Thyroid gland (tissue), 4 donors: ENCODE data around the gene MAF. TPM values are rescaled to one million over a fixed set of nuclear protein-coding genes. Genes with fewer than 3 reads are reported as not detected.

Experiments
- DNase-seq, 2 donors: peaks; one replicate each; pipeline ENCODE4 v3.0.0-alpha.2; 2019
- H3K27ac ChIP-seq, 3 donors: fragments of 200-600 bp; sonication (generic); 1 replicate in 2 of 3; 2 replicates in 1 of 3; pipeline ENCODE4 v1.5.1; 2016 to 2019; ENCODE audit warnings: mild to moderate bottlenecking in 1 of 3, moderate library complexity in 1 of 3
- H3K27me3 ChIP-seq: fragments of 200-600 bp; sonication (generic); one replicate; pipeline ENCODE4 v1.5.1; 2019
- H3K36me3 ChIP-seq, 2 donors: fragments of 200-600 bp; sonication (generic); one replicate each; pipeline ENCODE4 v1.5.1; 2016 to 2019
- H3K4me1 ChIP-seq, 2 donors: fragments of 200-600 bp; sonication (generic); one replicate each; pipeline ENCODE4 v1.5.1; 2017 to 2019
- H3K4me3 ChIP-seq, 3 donors: fragments of 200-600 bp; sonication (generic); replicated peaks in 1 of 3; 1 replicate in 2 of 3; 2 replicates in 1 of 3; pipeline ENCODE4 v1.5.1; 2016; ENCODE audit warnings: mild to moderate bottlenecking in 1 of 3
- H3K9me3 ChIP-seq: fragments of 200-600 bp; sonication (generic); one replicate; pipeline ENCODE4 v1.5.1; 2017
- POLR2A ChIP-seq, 2 donors: fragments of 450-650 bp; IDR thresholded peaks; one replicate each; pipeline ENCODE4 v1.6.1; 2017; ENCODE audit warnings: antibody characterized with exemption in 2 of 2, mild to moderate bottlenecking in 2 of 2, moderate library complexity in 1 of 2
- WGBS, 2 donors: methylation state at CpG; one replicate each; pipeline ENCODE4 v1.1.5; 2017; 5-methylcytosine and 5-hydroxymethylcytosine counted together
- intact Hi-C: fragments of 100-400 bp; cut with DNase I; formaldehyde crosslinking; loops from one replicate; pipeline ENCODE4 v1.15.1; 2023
- total RNA-seq, 4 donors: library from RNA; depleted of rRNA; stranded (reverse); fragments of >200 nt; gene quantifications; one replicate each; pipeline ENCODE4 v1.2.3, GENCODE V29; 2016
- TF ChIP-seq, protein P1 (sequence below), 6 experiments: fragments of 200-600 bp in 3 of 6; fragments of 450-650 bp in 3 of 6; sonication (generic) in 3 of 6; IDR thresholded peaks; one replicate each; pipeline ENCODE4 v1.5.1; 2016 to 2019; ENCODE audit warnings: antibody characterized with exemption in 6 of 6, mild to moderate bottlenecking in 2 of 6, inconsistent platforms in 1 of 6, moderate library complexity in 1 of 6

The MAF gene
- total RNA-seq, result 100 to 1,000 TPM in 1 of 4 donors, 10 to 100 TPM in 3; 59.7 to 158 (median 67.1) TPM

- peak; percentile 25 to 90 for TF ChIP-seq POLR2A (IDR thresholded peaks at IDR 0.05)
- TF ChIP-seq, protein P1, sequence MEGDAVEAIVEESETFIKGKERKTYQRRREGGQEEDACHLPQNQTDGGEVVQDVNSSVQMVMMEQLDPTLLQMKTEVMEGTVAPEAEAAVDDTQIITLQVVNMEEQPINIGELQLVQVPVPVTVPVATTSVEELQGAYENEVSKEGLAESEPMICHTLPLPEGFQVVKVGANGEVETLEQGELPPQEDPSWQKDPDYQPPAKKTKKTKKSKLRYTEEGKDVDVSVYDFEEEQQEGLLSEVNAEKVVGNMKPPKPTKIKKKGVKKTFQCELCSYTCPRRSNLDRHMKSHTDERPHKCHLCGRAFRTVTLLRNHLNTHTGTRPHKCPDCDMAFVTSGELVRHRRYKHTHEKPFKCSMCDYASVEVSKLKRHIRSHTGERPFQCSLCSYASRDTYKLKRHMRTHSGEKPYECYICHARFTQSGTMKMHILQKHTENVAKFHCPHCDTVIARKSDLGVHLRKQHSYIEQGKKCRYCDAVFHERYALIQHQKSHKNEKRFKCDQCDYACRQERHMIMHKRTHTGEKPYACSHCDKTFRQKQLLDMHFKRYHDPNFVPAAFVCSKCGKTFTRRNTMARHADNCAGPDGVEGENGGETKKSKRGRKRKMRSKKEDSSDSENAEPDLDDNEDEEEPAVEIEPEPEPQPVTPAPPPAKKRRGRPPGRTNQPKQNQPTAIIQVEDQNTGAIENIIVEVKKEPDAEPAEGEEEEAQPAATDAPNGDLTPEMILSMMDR (IDR thresholded peaks at IDR 0.05), result peak in 1 of 6 experiments; percentile 6
- H3K27me3 ChIP-seq, result no peaks in the 10 kb centered on the region
- H3K4me3 ChIP-seq, result peak within 1 kb of the TSS; percentile 61 to 93 (median 71)
- peaks cover 0 to 13% of the 10 kb centered on the region in 2 donors for H3K4me1 ChIP-seq
- no peaks in the 10 kb centered on the region for H3K9me3 ChIP-seq
- DNase-seq, result peak; percentile 97
- intact Hi-C loops, result loop anchor here (10.0 kb wide), 1 partner anchor 1096 kb away; no protein-coding TSS in a partner anchor
- 0% methylated on average over 22 to 25 of the region's 25 CpGs for WGBS, 2 donors
- H3K36me3 ChIP-seq, result peaks cover 0 to 3% of the 10 kb centered on the region in 2 donors
- H3K27ac ChIP-seq, result peak within 1 kb of the TSS; percentile 89 to 99 (median 99)
These were observed at the start of gene MAF for GRCh38 chr16:79600638-79601091. MAF (minus strand) TSS chr16:79600737; CDS start chr16:79599902, 835 bp downstream.

DNA sequence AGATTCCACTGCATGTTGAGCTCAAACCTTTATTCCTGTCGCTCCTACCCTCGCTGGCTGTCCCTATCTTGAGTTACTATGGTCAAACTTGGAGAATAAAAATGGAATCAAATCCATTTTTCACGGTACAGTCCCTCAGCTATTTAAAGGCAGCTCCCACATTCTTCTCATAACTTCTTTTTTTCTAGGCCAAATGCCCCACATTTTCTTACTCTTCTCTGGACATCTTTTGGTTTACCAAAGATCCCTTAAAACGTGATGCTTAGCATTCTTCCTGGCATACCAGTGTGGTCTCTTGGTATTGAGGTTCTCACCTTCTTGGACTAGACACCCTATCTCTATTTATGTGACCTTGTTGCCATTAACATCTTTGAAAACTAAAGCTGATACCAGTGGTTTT, 48.3 kb upstream of the MAF start:
- WGBS, 2 donors, result 66 to 70% methylated on average over 4 of the region's 4 CpGs
- no peaks in the 10 kb centered on the region for H3K27me3 ChIP-seq
- no peak for TF ChIP-seq POLR2A (IDR thresholded peaks at IDR 0.05)
- TF ChIP-seq, protein P1 (IDR thresholded peaks at IDR 0.05), result no peak
- intact Hi-C loops, result no loop called here
- H3K4me3 ChIP-seq, result no peak overlapping the region
- H3K9me3 ChIP-seq, result no peaks in the 10 kb centered on the region
- H3K4me1 ChIP-seq, result peaks cover 36 to 40% of the 10 kb centered on the region in 2 donors
- H3K27ac ChIP-seq, result peak overlapping the region in 1 of 3 donors; percentile 21
- DNase-seq, result no peak
- H3K36me3 ChIP-seq, result no peaks in the 10 kb centered on the region

DNA sequence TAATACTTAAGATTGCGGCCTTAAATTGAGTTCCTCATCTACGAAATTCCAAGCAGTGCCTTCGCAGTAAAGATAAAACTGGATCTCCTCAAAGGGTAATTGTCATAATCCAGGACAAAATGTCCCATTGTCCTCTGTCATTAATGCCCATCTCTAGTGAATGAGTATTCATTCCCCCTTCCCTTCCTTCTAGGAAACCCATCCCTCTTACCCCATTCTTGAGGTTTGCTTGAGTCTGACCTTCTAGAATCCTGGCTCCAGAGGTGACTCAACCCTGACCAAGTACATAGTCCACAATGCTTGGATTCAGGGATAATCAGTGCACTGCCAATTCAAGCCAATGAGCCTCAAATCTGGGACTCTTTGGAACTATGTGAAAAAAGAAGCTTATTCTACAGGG, 47.0 kb upstream of the MAF start:
- Histone ChIP-seq H3K9me3 (no peaks in the 10 kb centered on the region), H3K36me3 (no peaks in the 10 kb centered on the region), H3K4me1 (peaks cover 28 to 29% of the 10 kb centered on the region in 2 donors), H3K27ac (no peak overlapping the region), H3K4me3 (no peak overlapping the region), H3K27me3 (no peaks in the 10 kb centered on the region)
- intact Hi-C loops, result no loop called here
- whole genome bisulfite sequencing, 2 donors, result 97% methylated on average over 3 of the region's 3 CpGs
- no peak for DNase-seq
- no peak for TF ChIP-seq POLR2A (IDR thresholded peaks at IDR 0.05)
- TF ChIP-seq, protein P1 (IDR thresholded peaks at IDR 0.05), result no peak

DNA sequence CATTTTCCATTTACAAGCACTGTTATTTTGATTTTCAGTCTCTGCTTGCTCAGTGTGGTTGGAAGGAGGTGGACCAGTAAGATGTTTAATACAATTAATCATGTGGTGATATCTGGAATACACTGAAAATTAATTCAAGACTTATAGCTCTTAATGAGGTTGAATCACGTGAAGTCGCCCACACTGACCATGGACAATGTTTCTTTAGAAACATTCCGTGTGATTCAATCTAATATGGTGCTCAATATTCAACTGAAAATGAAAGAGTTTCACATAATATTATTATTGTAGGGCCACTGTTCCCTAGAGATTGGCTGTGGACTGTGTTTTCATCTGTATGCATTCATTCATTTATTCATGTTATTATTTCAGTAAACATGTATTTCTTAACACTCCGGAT, 45.2 kb upstream of the MAF start:
- no peak overlapping the region for H3K27ac ChIP-seq
- no peaks in the 10 kb centered on the region for H3K9me3 ChIP-seq
- no peak overlapping the region for H3K4me3 ChIP-seq
- TF ChIP-seq, protein P1 (IDR thresholded peaks at IDR 0.05), result no peak
- no peak for TF ChIP-seq POLR2A (IDR thresholded peaks at IDR 0.05)
- no peaks in the 10 kb centered on the region for H3K36me3 ChIP-seq
- DNase-seq, result no peak
- WGBS, 2 donors, result 92 to 94% methylated on average over 4 of the region's 4 CpGs
- peaks cover 24 to 33% of the 10 kb centered on the region in 2 donors for H3K4me1 ChIP-seq
- intact Hi-C loops, result no loop called here
- H3K27me3 ChIP-seq, result no peaks in the 10 kb centered on the region

- no peak overlapping the region for H3K4me3 ChIP-seq
- H3K27ac ChIP-seq, result no peak overlapping the region
- no peaks in the 10 kb centered on the region for H3K36me3 ChIP-seq
- DNase-seq, result no peak
- H3K27me3 ChIP-seq, result no peaks in the 10 kb centered on the region
- intact Hi-C loops, result no loop called here
- WGBS, 2 donors, result 93 to 98% methylated on average over 6 of the region's 6 CpGs
- TF ChIP-seq POLR2A (IDR thresholded peaks at IDR 0.05), result no peak
- TF ChIP-seq, protein P1 (IDR thresholded peaks at IDR 0.05), result no peak
- peaks cover 23 to 37% of the 10 kb centered on the region in 2 donors for H3K4me1 ChIP-seq
- H3K9me3 ChIP-seq, result no peaks in the 10 kb centered on the region
These were observed 44.6 kb upstream of the MAF start for GRCh38 chr16:79644971-79645667.
